PC-3 (cell line): ENCODE results near the gene MCOLN2. TPM values are rescaled to one million over a fixed set of nuclear protein-coding genes. Genes with fewer than 3 reads are reported as not detected.
"Not testable (repeated sequence)": the region's sequence is repeated elsewhere in the genome, so short reads cannot be mapped to it uniquely, and the experiment has no call there.

Experiments used
- ATAC-seq: fragments of 200-7000 bp; cut with Tn5 transposase; 2 replicates; pipeline ENCODE4 v1.9.1; 2020; ENCODE audit warnings: mild to moderate bottlenecking, moderate library complexity
- BruUV-seq: library from RNA; stranded (reverse); fragments of 400-500 nt; replicated peaks from 2 replicates; lab custom pipeline; 2021; lab: Mats Ljungman, UMichigan
- CTCF ChIA-PET: fragments of 300-600 bp; sonication (Branson Sonifier 250); formaldehyde crosslinking; loops from one replicate; lab custom pipeline; 2022; ENCODE audit warnings: antibody characterized with exemption; lab: Charles Lee
- POLR2A ChIA-PET: fragments of 300-600 bp; sonication (Branson Sonifier 250); formaldehyde crosslinking; loops from one replicate; lab custom pipeline; 2022; ENCODE audit warnings: antibody characterized with exemption; ENCODE audit not compliant: unreplicated experiment; lab: Charles Lee
- DNase-seq: peaks from one replicate; pipeline ENCODE4 v3.0.0-alpha.2; 2015
- H2AFZ ChIP-seq: fragments of 300-600 bp; sonication (generic); 2 replicates; pipeline ENCODE4 v1.6.0; 2016; ENCODE audit warnings: antibody characterized with exemption, low read length
- H3F3A ChIP-seq: fragments of 300-600 bp; sonication (generic); one replicate; pipeline ENCODE4 v1.6.0; 2017; ENCODE audit warnings: antibody characterized with exemption, low read length, control low read depth, mild to moderate bottlenecking; ENCODE audit not compliant: unreplicated experiment
- H3K27ac ChIP-seq: fragments of 300-600 bp; sonication (generic); 2 replicates; pipeline ENCODE4 v1.5.1; 2016; ENCODE audit warnings: mild to moderate bottlenecking, low read length
- H3K27me3 ChIP-seq: fragments of 300-600 bp; sonication (generic); 2 replicates; pipeline ENCODE4 v1.6.1; 2016; ENCODE audit warnings: low read length, mixed read lengths
- H3K36me3 ChIP-seq: fragments of 300-600 bp; sonication (generic); 2 replicates; pipeline ENCODE4 v1.6.1; 2016; ENCODE audit warnings: low read depth, mixed run types, low read length, mixed read lengths
- H3K4me1 ChIP-seq: fragments of 300-600 bp; sonication (generic); 2 replicates; pipeline ENCODE4 v1.5.1; 2016; ENCODE audit warnings: low read length; ENCODE audit not compliant: insufficient read depth
- H3K4me2 ChIP-seq: fragments of 300-600 bp; sonication (generic); 2 replicates; pipeline ENCODE4 v1.6.0; 2016; ENCODE audit warnings: low read length
- H3K4me3 ChIP-seq: fragments of 300-600 bp; sonication (generic); 2 replicates; pipeline ENCODE4 v1.5.1; 2016; ENCODE audit warnings: mild to moderate bottlenecking, low read length, mixed read lengths
- H3K79me2 ChIP-seq: fragments of 300-600 bp; sonication (generic); 2 replicates; pipeline ENCODE4 v1.6.1; 2017; ENCODE audit warnings: low read length, mixed read lengths
- H3K9ac ChIP-seq: fragments of 300-600 bp; sonication (generic); 2 replicates; pipeline ENCODE4 v1.6.0; 2016; ENCODE audit warnings: mild to moderate bottlenecking, low read length
- H3K9me2 ChIP-seq: fragments of 300-600 bp; sonication (generic); replicated peaks from 2 replicates; pipeline ENCODE4 v1.6.1; 2016; ENCODE audit warnings: mixed run types, low read length, mixed read lengths
- H3K9me3 ChIP-seq: fragments of 300-600 bp; sonication (generic); 2 replicates; pipeline ENCODE4 v1.6.1; 2016; ENCODE audit warnings: low read length, mixed read lengths
- H4K20me1 ChIP-seq: fragments of 300-600 bp; sonication (generic); 2 replicates; pipeline ENCODE4 v1.6.1; 2016; ENCODE audit warnings: low read length, mixed read lengths
- CTCF ChIP-seq: fragments of 300-600 bp; sonication (generic); conservative IDR thresholded peaks from 2 replicates; pipeline ENCODE4 v1.5.1; 2017; ENCODE audit warnings: antibody characterized with exemption, low read depth, mild to moderate bottlenecking, low read length
- EZH2 ChIP-seq: fragments of 300-600 bp; sonication (generic); IDR thresholded peaks from one replicate; pipeline ENCODE4 v1.6.1; 2017; ENCODE audit warnings: antibody characterized with exemption, mild to moderate bottlenecking, low read length; ENCODE audit not compliant: unreplicated experiment
- EZH2phosphoT487 ChIP-seq: fragments of 300-600 bp; sonication (generic); IDR thresholded peaks from 2 replicates; pipeline ENCODE4 v1.6.1; 2018; ENCODE audit warnings: mild to moderate bottlenecking, antibody characterized with exemption, low read length, borderline replicate concordance
- intact Hi-C: fragments of 100-400 bp; cut with micrococcal nuclease; formaldehyde crosslinking; loops from 2 replicates; pipeline ENCODE4 v1.9.0; 2023
- total RNA-seq: library from RNA; depleted of rRNA; stranded (reverse); fragments of >200 nt; gene quantifications from 2 replicates; pipeline ENCODE4 v1.2.3, GENCODE V29; 2014

The MCOLN2 gene
- total RNA-seq, 1 experiment from 2014 or later, result 24.6 TPM

GRCh38 chr1:84912726-84913554 is 84.0 kb downstream of the MCOLN2 start:
- Histone ChIP-seq H3K36me3 (no peaks in the 10 kb centered on the region), H3K79me2 (no peaks in the 10 kb centered on the region), H3K27ac (no peak overlapping the region), H2AFZ (no peak overlapping the region), H3F3A (no peaks in the 10 kb centered on the region), H3K27me3 (no peaks in the 10 kb centered on the region), H3K4me3 (no peak overlapping the region), H4K20me1 (no peaks in the 10 kb centered on the region), H3K4me1 (no peaks in the 10 kb centered on the region), H3K9me3 (no peaks in the 10 kb centered on the region), H3K9me2 (no peaks in the 10 kb centered on the region), H3K4me2 (no peak overlapping the region), H3K9ac (no peak overlapping the region)
- no peak for TF ChIP-seq CTCF
- ATAC-seq (no peak), DNase-seq (no peak)
- POLR2A ChIA-PET, result interaction anchor here (0.6 kb wide), 1 partner anchor 433 kb away, joined by 3 read pairs; no protein-coding TSS in a partner anchor
- BruUV-seq, result no TSS peak
- CTCF ChIA-PET, result interaction anchor here (0.6 to 0.7 kb wide), 2 partner anchors 153 to 156 kb away, joined by 3 read pairs; no protein-coding TSS in a partner anchor
- intact Hi-C loops, result no loop called here

GRCh38 chr1:84908746-84909464 is 88.0 kb downstream of the MCOLN2 start:
- H4K20me1 ChIP-seq, H3K79me2 ChIP-seq, H3K36me3 ChIP-seq, POLR2A ChIA-PET, H3K4me3 ChIP-seq, H3F3A ChIP-seq, H3K4me2 ChIP-seq, H3K27me3 ChIP-seq, DNase-seq, CTCF ChIA-PET, H3K9me2 ChIP-seq, intact Hi-C loops, BruUV-seq, H3K9me3 ChIP-seq, H2AFZ ChIP-seq, H3K9ac ChIP-seq, ATAC-seq, H3K27ac ChIP-seq, H3K4me1 ChIP-seq: not testable (repeated sequence)

DNA sequence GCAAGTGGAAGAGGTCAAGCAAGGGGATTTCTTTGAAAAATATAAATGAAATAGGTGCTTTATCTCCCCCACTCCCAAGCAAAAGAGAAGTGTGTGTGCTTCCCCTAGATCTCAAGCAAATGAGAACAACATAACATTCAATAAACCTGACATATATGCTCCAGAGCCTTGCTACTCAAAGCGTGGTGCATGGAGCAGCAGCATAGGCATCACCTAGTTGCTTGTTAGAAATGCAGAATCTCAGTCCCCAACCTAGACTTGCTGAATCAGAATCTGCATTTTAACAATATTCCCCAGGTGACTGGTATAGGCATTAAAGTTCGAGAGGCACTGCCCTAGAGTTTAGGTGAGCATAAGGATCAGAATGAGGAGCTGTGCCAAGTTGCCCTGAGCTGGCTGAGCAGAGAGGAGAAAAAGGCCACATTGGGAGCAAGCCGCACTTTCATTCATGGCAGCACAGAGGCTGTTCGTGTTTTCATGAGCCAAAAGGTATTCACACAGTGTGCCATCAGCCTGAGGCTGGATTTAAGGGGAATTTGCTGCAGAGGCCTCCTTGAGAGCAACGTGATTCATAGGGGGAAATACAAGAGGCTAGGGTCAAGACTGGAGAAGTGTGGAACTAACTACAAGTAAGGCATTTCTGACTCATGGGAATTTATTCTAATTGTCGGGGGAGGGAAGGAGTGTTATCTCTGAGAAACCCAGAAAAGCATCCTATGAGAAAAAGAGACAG is 89.7 kb downstream of the MCOLN2 start:
- Histone ChIP-seq H4K20me1 (no peaks in the 10 kb centered on the region), H3K36me3 (no peaks in the 10 kb centered on the region), H3F3A (no peaks in the 10 kb centered on the region), H3K9me2 (no peaks in the 10 kb centered on the region; the same call in 1 of the 2 replicates), H3K9me3 (no peaks in the 10 kb centered on the region), H3K27ac (no peak overlapping the region), H3K4me3 (no peak overlapping the region), H3K79me2 (no peaks in the 10 kb centered on the region), H3K4me2 (no peak overlapping the region), H3K4me1 (no peaks in the 10 kb centered on the region), H2AFZ (peak overlapping the region; percentile 25; the same call in 1 of the 2 replicates), H3K9ac (no peak overlapping the region), H3K27me3 (no peaks in the 10 kb centered on the region)
- peak; percentile 15 for DNase-seq
- no peak for ATAC-seq
- ChIA-PET POLR2A (no interaction called here), CTCF (no interaction called here)
- TF ChIP-seq EZH2phosphoT487 (no peak), CTCF (no peak), EZH2 (no peak)
- intact Hi-C loops, result no loop called here
- BruUV-seq, result no TSS peak

DNA sequence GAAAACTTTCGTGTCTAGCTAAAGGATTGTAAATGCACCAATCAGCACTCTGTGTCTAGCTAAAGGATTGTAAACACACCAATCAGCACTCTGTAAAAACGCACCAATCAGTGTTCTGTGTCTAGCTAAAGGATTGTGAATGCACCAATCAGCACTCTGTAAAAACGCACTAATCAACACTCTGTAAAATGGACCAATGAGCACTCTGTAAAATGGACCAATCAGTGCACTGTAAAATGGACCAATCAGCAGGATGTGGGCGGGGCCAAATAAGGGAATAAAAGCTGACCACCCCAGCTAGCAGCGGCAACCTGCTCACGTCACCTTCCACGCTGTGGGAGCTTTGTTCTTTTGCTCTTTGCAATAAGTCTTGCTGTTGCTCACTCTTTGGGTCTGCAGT is 94.2 kb downstream of the MCOLN2 start:
- BruUV-seq, CTCF ChIA-PET, ATAC-seq, H2AFZ ChIP-seq, H3F3A ChIP-seq, H3K9me3 ChIP-seq, H4K20me1 ChIP-seq, H3K79me2 ChIP-seq, H3K4me3 ChIP-seq, H3K9me2 ChIP-seq, intact Hi-C loops, H3K4me2 ChIP-seq, H3K4me1 ChIP-seq, H3K27ac ChIP-seq, POLR2A ChIA-PET, H3K36me3 ChIP-seq, H3K9ac ChIP-seq, H3K27me3 ChIP-seq, DNase-seq: not testable (repeated sequence)
